ENCODE results near the gene TBC1D19. TPM values are rescaled to one million over a fixed set of nuclear protein-coding genes. Genes with fewer than 3 reads are reported as not detected.
"Not testable (repeated sequence)": the region's sequence is repeated elsewhere in the genome, so short reads cannot be mapped to it uniquely, and the experiment has no call there.

The TBC1D19 gene
- 15.3 and 17.2 TPM in 2 replicates for total RNA-seq

DNA sequence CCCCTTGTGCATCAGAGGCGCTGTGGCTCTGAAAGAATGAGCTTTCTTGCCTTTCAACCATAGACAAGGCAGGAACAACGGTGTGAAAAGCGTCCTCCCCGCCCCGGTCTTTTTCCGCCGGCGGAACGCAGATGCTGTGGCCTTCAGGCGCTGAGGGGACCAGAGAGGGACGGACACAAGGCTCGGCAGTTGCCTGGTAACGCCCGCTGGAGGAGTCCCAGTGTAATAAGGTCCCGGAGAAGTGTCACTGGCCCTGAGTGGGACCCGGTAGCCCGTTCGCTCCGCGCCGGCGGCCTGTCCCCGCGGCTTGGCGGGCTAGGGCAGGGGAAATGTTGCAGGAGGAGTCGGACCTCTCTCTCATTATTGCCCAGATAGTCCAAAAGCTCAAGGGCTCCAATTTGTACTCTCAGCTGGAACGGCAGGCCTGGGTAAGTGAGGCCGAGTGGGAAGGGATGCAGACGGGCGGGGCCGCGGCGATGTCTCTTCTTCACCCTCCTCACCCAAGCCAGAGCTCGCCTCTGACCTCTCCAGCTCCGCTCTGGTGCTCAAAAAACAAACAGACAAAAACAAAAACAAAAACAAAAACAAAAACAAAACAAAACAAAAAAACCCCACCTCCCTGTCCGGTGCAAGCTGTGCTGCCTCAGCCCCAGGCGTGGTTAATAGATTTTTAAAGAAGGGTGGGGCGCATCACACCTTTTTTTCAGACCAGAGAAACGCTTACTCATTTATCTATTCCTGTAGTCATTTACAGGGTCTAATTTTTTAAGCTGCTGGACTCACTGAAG is at the start of gene TBC1D19:
TSS of gene TBC1D19 (plus strand) at position 220 of the 788 bp plus-strand sequence. CDS start at position 330, 110 bp downstream.
- Histone ChIP-seq H3K4me3 (ENCODE audit: low read depth, low read length) (peak within 1 kb of the TSS; percentile 63), H3K36me3 (ENCODE audit: control insufficient read depth, insufficient read depth, low read length) (no peaks in the 10 kb centered on the region), H3K27me3 (ENCODE audit: control insufficient read depth, insufficient read depth, low read length) (no peaks in the 10 kb centered on the region)
- TF ChIP-seq, protein P1, sequence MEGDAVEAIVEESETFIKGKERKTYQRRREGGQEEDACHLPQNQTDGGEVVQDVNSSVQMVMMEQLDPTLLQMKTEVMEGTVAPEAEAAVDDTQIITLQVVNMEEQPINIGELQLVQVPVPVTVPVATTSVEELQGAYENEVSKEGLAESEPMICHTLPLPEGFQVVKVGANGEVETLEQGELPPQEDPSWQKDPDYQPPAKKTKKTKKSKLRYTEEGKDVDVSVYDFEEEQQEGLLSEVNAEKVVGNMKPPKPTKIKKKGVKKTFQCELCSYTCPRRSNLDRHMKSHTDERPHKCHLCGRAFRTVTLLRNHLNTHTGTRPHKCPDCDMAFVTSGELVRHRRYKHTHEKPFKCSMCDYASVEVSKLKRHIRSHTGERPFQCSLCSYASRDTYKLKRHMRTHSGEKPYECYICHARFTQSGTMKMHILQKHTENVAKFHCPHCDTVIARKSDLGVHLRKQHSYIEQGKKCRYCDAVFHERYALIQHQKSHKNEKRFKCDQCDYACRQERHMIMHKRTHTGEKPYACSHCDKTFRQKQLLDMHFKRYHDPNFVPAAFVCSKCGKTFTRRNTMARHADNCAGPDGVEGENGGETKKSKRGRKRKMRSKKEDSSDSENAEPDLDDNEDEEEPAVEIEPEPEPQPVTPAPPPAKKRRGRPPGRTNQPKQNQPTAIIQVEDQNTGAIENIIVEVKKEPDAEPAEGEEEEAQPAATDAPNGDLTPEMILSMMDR (IDR thresholded peaks at IDR 0.05; ENCODE audit: insufficient read depth, low read length, poor library complexity, severe bottlenecking) = no peak
- no peak for DNase-seq (ENCODE audit: low read depth)

GRCh38 chr4:26542991-26543390 is 40.9 kb upstream of the TBC1D19 start:
- Histone ChIP-seq H3K27me3 (ENCODE audit: control insufficient read depth, insufficient read depth, low read length) (no peaks in the 10 kb centered on the region), H3K4me3 (ENCODE audit: low read depth, low read length) (no peak overlapping the region), H3K36me3 (ENCODE audit: control insufficient read depth, insufficient read depth, low read length) (no peaks in the 10 kb centered on the region)
- TF ChIP-seq, protein P1 (IDR thresholded peaks at IDR 0.05; ENCODE audit: insufficient read depth, low read length, poor library complexity, severe bottlenecking) = no peak
- DNase-seq (ENCODE audit: low read depth) = no peak

DNA sequence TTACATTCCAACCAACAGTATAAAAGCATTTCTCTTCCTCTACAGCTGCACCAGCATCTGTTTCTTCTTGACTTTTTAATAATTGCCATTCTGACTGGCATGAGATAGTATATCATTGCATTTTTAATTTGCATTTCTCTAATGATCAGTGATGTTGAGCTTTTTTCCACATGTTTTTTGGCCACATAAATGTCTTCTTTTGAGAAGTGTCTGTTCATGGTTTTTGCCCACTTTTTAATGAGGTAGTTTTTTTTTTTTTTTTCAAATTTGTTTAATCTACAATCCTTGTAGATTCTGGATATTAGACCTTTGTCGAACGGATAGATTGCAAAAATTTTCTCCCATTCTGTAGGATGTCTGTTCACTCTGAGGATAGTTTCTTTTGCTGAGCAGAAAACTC is 39.5 kb upstream of the TBC1D19 start:
- no peaks in the 10 kb centered on the region for H3K27me3 ChIP-seq (ENCODE audit: control insufficient read depth, insufficient read depth, low read length)
- TF ChIP-seq, protein P1 (IDR thresholded peaks at IDR 0.05; ENCODE audit: insufficient read depth, low read length, poor library complexity, severe bottlenecking) = no peak
- H3K36me3 ChIP-seq (ENCODE audit: control insufficient read depth, insufficient read depth, low read length) = no peaks in the 10 kb centered on the region
- no peak overlapping the region for H3K4me3 ChIP-seq (ENCODE audit: low read depth, low read length)
- DNase-seq (ENCODE audit: low read depth) = no peak

- DNase-seq (ENCODE audit: low read depth); H3K4me3 ChIP-seq (ENCODE audit: low read depth, low read length); H3K27me3 ChIP-seq (ENCODE audit: control insufficient read depth, insufficient read depth, low read length); H3K36me3 ChIP-seq (ENCODE audit: control insufficient read depth, insufficient read depth, low read length): not testable (repeated sequence)
These were observed 35.5 kb upstream of the TBC1D19 start for GRCh38 chr4:26548379-26548778.

- no peak for DNase-seq (ENCODE audit: low read depth)
- Histone ChIP-seq H3K4me3 (ENCODE audit: low read depth, low read length) (no peak overlapping the region), H3K36me3 (ENCODE audit: control insufficient read depth, insufficient read depth, low read length) (no peaks in the 10 kb centered on the region), H3K27me3 (ENCODE audit: control insufficient read depth, insufficient read depth, low read length) (no peaks in the 10 kb centered on the region)
- TF ChIP-seq, protein P1 (IDR thresholded peaks at IDR 0.05; ENCODE audit: insufficient read depth, low read length, poor library complexity, severe bottlenecking) = no peak
These were observed 26.7 kb upstream of the TBC1D19 start for GRCh38 chr4:26557164-26557563.

DNA sequence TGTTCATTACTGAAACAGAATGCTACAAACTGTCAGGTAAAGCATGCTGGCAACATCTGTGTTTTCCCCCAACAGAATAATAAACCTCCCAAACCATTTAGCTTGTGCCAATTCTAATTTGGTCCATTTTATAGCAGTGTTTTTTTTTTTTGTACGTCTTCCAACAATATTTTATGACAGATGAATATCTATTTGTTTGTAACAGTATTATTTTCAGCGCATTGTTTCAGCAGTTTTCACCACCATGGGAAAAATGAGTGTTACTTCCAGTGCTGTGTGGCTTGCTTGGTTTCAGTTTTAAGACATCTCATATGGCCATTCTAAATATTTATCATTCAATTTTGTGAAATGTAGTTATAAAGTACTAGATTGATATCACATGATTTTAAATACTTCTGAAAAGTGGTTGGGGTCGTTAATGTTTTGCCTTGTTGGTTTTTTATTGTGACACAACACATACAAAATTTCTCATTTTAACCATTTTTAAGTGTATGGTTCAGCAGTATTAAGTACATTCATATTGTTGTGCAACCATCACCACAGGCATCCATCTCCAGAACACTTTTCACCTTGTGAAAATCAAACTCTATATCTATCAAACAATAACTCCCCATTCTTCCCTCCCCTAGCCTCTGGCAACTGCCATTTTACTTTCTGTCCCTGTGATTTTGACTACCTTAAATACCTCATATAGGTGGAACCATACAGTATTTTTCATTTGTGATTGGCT is 25.6 kb upstream of the TBC1D19 start:
- Histone ChIP-seq H3K4me3 (ENCODE audit: low read depth, low read length) (no peak overlapping the region), H3K27me3 (ENCODE audit: control insufficient read depth, insufficient read depth, low read length) (no peaks in the 10 kb centered on the region), H3K36me3 (ENCODE audit: control insufficient read depth, insufficient read depth, low read length) (no peaks in the 10 kb centered on the region)
- TF ChIP-seq, protein P1 (IDR thresholded peaks at IDR 0.05; ENCODE audit: insufficient read depth, low read length, poor library complexity, severe bottlenecking) = no peak
- no peak for DNase-seq (ENCODE audit: low read depth)
